Bronchial epithelial cell (primary cell): ENCODE measurements around the gene PLEKHA7. TPM values are rescaled to one million over a fixed set of nuclear protein-coding genes. Genes with fewer than 3 reads are reported as not detected.
"Not testable (repeated sequence)": the region's sequence is repeated elsewhere in the genome, so short reads cannot be mapped to it uniquely, and the experiment has no call there.

ENCODE experiments used
- DNase-seq: peaks from one replicate; pipeline ENCODE4 v3.0.0-alpha.2; 2010; ENCODE audit warnings: low read depth
- FAIRE-seq: peaks from 2 replicates; lab custom pipeline; 2011; peaks lifted over from hg19 to GRCh38; lab: Jason Lieb, UNC
- H3K27me3 ChIP-seq: 2 replicates; pipeline ENCODE4 v1.5.1; 2011; ENCODE audit warnings: low read length; ENCODE audit not compliant: control insufficient read depth, insufficient read depth
- H3K36me3 ChIP-seq: 2 replicates; pipeline ENCODE4 v1.5.1; 2011; ENCODE audit warnings: low read length; ENCODE audit not compliant: control insufficient read depth, insufficient read depth
- H3K4me3 ChIP-seq: 2 replicates; pipeline ENCODE4 v1.5.1; 2011; ENCODE audit warnings: mild to moderate bottlenecking, low read depth, low read length, control low read depth
- total RNA-seq: library from RNA; depleted of rRNA; stranded (reverse); fragments of >200 nt; gene quantifications from 2 replicates; pipeline ENCODE4 v1.2.1, GENCODE V29; 2014
- TF ChIP-seq, protein P1 (sequence below): IDR thresholded peaks from 2 replicates; pipeline ENCODE4 v1.5.1; 2011; ENCODE audit warnings: mild to moderate bottlenecking, moderate library complexity, low read length, control low read depth, inconsistent platforms; ENCODE audit not compliant: insufficient read depth, severe bottlenecking

PLEKHA7 gene, protein sequence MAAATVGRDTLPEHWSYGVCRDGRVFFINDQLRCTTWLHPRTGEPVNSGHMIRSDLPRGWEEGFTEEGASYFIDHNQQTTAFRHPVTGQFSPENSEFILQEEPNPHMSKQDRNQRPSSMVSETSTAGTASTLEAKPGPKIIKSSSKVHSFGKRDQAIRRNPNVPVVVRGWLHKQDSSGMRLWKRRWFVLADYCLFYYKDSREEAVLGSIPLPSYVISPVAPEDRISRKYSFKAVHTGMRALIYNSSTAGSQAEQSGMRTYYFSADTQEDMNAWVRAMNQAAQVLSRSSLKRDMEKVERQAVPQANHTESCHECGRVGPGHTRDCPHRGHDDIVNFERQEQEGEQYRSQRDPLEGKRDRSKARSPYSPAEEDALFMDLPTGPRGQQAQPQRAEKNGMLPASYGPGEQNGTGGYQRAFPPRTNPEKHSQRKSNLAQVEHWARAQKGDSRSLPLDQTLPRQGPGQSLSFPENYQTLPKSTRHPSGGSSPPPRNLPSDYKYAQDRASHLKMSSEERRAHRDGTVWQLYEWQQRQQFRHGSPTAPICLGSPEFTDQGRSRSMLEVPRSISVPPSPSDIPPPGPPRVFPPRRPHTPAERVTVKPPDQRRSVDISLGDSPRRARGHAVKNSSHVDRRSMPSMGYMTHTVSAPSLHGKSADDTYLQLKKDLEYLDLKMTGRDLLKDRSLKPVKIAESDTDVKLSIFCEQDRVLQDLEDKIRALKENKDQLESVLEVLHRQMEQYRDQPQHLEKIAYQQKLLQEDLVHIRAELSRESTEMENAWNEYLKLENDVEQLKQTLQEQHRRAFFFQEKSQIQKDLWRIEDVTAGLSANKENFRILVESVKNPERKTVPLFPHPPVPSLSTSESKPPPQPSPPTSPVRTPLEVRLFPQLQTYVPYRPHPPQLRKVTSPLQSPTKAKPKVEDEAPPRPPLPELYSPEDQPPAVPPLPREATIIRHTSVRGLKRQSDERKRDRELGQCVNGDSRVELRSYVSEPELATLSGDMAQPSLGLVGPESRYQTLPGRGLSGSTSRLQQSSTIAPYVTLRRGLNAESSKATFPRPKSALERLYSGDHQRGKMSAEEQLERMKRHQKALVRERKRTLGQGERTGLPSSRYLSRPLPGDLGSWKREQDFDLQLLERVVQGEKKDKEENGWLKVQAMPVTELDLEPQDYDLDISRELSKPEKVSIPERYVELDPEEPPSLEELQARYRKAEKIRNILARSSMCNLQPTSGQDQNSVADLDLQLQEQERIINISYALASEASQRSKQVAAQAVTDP
- total RNA-seq = 2.4 and 6.4 TPM in 2 replicates

DNA sequence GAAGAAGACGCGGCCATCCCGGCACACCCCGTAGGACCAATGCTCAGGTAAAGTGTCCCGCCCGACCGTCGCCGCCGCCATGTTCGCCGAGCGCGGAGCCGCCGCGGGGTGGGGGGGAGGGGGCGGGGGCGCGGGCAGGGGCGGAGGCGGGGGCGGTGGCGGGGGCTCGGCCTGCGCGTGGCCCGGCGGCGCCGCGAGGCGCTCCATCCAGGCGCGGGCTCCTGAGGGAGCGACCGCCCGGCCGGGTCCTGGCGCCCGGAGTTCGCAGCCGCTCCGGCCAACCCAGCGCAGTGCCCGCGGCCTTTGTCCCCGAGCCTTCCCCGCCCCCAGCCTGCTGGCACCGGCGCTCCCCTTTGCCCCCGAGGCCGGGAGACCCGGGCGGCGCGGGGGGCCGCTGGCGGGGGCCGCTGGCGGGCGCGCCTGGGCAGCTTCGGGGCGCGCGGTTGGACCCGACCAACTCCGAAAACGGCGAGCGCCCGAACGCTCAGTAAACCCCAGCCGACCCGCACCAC, at the start of gene PLEKHA7:
PLEKHA7 (minus strand) TSS at position 94 of the 512 bp plus-strand sequence; CDS start at position 81, 13 bp downstream.
- DNase-seq (no peak), FAIRE-seq (no peak)
- H3K27me3 ChIP-seq = peaks cover 2% of the 10 kb centered on the region
- TF ChIP-seq, protein P1, sequence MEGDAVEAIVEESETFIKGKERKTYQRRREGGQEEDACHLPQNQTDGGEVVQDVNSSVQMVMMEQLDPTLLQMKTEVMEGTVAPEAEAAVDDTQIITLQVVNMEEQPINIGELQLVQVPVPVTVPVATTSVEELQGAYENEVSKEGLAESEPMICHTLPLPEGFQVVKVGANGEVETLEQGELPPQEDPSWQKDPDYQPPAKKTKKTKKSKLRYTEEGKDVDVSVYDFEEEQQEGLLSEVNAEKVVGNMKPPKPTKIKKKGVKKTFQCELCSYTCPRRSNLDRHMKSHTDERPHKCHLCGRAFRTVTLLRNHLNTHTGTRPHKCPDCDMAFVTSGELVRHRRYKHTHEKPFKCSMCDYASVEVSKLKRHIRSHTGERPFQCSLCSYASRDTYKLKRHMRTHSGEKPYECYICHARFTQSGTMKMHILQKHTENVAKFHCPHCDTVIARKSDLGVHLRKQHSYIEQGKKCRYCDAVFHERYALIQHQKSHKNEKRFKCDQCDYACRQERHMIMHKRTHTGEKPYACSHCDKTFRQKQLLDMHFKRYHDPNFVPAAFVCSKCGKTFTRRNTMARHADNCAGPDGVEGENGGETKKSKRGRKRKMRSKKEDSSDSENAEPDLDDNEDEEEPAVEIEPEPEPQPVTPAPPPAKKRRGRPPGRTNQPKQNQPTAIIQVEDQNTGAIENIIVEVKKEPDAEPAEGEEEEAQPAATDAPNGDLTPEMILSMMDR = no peak
- peak within 1 kb of the TSS; percentile 53 for H3K4me3 ChIP-seq
- H3K36me3 ChIP-seq = no peaks in the 10 kb centered on the region

DNA sequence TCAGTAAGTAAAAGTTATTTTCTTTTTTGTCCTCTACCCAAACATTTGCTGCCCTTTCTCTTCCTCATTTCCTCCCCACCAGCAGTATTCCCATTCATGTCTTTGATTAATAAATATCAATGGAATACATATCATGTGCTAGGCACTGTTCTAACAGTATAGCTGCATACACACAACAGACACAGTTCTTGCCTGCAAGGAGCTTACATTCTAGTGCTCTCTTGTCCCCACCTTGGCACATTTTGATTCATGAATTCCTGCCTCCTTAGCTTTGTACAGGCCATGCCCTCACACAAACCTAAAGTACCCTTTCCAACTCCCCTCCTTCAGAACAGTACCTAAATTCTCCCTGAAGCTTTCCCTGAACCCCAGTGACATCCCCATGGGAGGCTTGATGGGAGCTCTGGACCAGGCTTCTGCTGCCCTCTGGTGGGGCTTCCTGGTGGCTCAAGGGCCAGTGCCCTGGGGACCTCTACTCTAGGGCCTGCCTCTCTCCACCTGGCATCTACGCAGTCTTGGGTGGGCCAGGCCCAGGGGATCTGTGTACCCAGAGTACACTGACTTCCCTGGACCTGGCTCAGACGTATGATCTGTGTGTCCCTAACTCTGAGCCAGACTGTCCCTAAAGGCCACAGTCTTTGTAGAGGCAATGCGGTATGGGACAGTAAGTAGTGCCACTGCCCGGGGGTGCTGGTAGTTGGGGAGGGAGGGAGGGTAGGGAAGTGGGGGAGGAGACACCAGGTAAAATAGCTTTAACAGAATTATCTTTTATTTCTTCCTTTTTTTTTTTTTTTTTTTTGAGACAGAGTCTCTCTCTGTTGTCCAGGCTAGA, 49.2 kb upstream of the PLEKHA7 start:
- TF ChIP-seq, protein P1 = peak; percentile 93
- no peaks in the 10 kb centered on the region for H3K27me3 ChIP-seq
- no peak overlapping the region for H3K4me3 ChIP-seq
- no peaks in the 10 kb centered on the region for H3K36me3 ChIP-seq
- FAIRE-seq (no peak), DNase-seq (peak; percentile 42)

DNA sequence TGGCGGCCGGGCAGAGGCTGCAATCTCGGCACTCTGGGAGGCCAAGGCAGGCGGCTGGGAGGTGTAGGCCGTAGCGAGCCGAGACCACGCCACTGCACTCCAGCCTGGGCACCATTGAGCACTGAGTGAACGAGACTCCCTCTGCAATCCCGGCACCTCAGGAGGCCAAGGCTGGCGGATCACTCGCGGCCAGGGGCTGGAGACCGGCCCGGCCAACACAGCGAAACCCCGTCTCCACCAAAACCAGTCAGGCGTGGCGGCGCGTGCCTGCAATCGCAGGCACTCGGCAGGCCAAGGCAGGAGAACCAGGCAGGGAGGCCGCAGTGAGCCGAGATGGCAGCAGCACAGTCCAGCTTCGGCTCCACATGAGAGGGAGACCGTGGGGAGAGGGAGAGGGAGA, 36.9 kb upstream of the PLEKHA7 start:
- not testable (repeated sequence) for H3K27me3 ChIP-seq, FAIRE-seq, H3K4me3 ChIP-seq, H3K36me3 ChIP-seq, DNase-seq

DNA sequence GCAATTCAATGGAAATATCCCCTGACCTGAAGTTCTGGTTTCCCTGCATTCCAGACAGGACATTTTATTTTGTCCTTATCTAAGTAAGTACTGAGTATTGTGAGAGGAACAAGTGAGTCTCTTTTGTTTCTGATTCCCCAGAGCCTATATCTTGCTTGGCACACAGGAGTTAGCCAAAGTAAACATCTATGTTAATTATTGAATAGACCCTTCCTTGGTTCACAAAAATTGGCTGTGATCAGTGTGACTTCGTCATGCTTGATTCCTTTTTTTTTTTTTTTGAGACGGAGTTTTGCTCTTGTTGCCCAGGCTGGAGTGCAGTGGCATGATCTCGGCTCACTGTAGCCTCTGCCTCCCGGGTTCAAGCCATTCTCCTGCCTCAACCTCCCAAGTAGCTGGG, 34.3 kb upstream of the PLEKHA7 start:
- not testable (repeated sequence) for FAIRE-seq, DNase-seq

DNA sequence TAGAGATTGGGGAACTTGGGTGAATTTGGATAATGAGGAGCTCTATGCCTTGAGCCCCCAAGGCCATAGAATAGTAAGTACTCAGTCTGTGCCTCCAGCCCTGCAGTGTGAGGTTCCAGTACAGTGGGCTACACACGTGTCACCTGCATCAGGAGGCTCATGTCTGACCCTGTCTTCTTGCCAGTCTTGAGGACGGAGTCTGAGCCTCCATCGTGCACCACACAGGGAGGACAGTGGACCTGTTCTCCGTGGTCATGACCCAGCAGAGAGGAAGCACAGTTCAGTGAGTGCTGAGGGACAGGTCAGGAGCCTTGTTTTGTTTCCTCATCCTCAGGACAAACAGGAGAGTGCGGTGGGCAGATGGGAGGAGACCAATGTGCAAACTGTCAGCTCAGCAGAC, 32.5 kb upstream of the PLEKHA7 start:
- H3K27me3 ChIP-seq = no peaks in the 10 kb centered on the region
- no peaks in the 10 kb centered on the region for H3K36me3 ChIP-seq
- FAIRE-seq = no peak
- TF ChIP-seq, protein P1 = no peak
- no peak for DNase-seq
- no peak overlapping the region for H3K4me3 ChIP-seq

More for the DNA sequence above, 34.3 kb upstream of the PLEKHA7 start:
- H3K4me3 ChIP-seq, H3K36me3 ChIP-seq, H3K27me3 ChIP-seq: not testable (repeated sequence)
